OCI-LY3 (cell line): ENCODE results near the gene AMBRA1.

ENCODE experiments used
- H2AFZ ChIP-seq: fragments of 200-600, 300-600 bp; shearing (Covaris generic); 2 replicates; pipeline ENCODE4 v1.6.0; 2014; ENCODE audit warnings: antibody characterized with exemption, low read depth, low read length
- H3K27ac ChIP-seq: fragments of 200-600, 300-600 bp; sonication (generic); 2 replicates; pipeline ENCODE4 v1.5.1; 2014; ENCODE audit warnings: mild to moderate bottlenecking, low read length, moderate library complexity, mixed read lengths
- H3K27me3 ChIP-seq: fragments of 200-600, 300-600 bp; sonication (generic); 2 replicates; pipeline ENCODE4 v1.6.1; 2014; ENCODE audit warnings: low read depth, low read length, mixed read lengths
- H3K36me3 ChIP-seq: fragments of 200-600, 300-600 bp; sonication (generic); replicated peaks from 2 replicates; pipeline ENCODE3; 2014; ENCODE audit warnings: low read depth, low read length, mixed read lengths
- H3K4me1 ChIP-seq: fragments of 300-600, 200-600 bp; sonication (generic); 2 replicates; pipeline ENCODE4 v1.6.1; 2014; ENCODE audit warnings: low read length, mixed read lengths
- H3K4me2 ChIP-seq: fragments of 200-600, 300-600 bp; sonication (generic); 2 replicates; pipeline ENCODE4 v1.6.1; 2014; ENCODE audit warnings: low read length, mixed read lengths
- H3K4me3 ChIP-seq: fragments of 300-600, 200-600 bp; sonication (generic); 2 replicates; pipeline ENCODE4 v1.5.1; 2014; ENCODE audit warnings: antibody characterized with exemption, mild to moderate bottlenecking, low read length, moderate library complexity
- H3K79me2 ChIP-seq: fragments of 300-600, 200-600 bp; shearing (Covaris generic); 2 replicates; pipeline ENCODE4 v1.6.1; 2014; ENCODE audit warnings: mild to moderate bottlenecking, low read length, mixed read lengths
- H3K9ac ChIP-seq: fragments of 300-600, 200-600 bp; shearing (Covaris generic); 2 replicates; pipeline ENCODE4 v1.6.0; 2014; ENCODE audit warnings: mild to moderate bottlenecking, low read length, moderate library complexity
- H3K9me3 ChIP-seq: fragments of 200-600, 300-600 bp; shearing (Covaris generic); 2 replicates; pipeline ENCODE4 v1.6.1; 2014; ENCODE audit warnings: low read length, mixed read lengths; ENCODE audit not compliant: insufficient read depth
- H4K20me1 ChIP-seq: fragments of 200-600, 300-600 bp; sonication (generic); 2 replicates; pipeline ENCODE4 v1.6.1; 2016; ENCODE audit warnings: low read length, mixed read lengths; ENCODE audit not compliant: insufficient read depth
- EZH2phosphoT487 ChIP-seq: fragments of 200-600 bp; shearing (Covaris generic); IDR thresholded peaks from 2 replicates; pipeline ENCODE4 v1.6.1; 2018; ENCODE audit warnings: antibody characterized with exemption, mixed run types, low read depth
- TF ChIP-seq, protein P1 (sequence below): fragments of 200-600, 300-600 bp; sonication (generic); IDR thresholded peaks from 2 replicates; pipeline ENCODE4 v1.5.1; 2014; ENCODE audit warnings: antibody characterized with exemption, low read length, low read depth

Gene AMBRA1

DNA sequence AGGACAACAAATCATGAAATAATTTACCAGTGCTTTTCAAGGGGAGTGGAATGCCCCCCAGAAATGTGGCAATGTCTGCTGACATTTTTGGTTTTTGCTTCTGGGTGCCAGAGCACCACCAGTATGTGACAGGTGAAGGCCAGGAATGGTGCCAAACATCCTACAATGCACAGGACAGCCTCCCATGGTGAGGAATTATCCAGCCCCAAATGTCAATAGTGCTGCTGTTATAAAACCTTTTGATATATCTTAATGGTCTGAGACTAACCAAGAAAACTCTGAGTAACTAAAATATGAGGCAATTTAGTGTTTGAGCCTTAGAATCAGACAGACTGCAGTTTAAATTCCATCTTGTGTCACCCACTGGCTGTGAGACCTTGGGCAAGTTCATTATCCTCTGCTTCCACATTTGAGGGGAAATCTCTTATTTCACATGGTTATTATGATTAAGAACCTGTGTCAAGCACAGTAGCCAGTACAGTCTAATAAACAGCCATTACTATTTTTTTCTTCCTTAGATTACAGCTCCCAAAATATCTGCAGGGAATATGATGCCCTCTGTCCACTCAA is 69.5 kb downstream of the AMBRA1 start:
- Histone ChIP-seq H3K27ac (no peak overlapping the region), H3K4me3 (no peak overlapping the region), H3K27me3 (no peaks in the 10 kb centered on the region), H3K4me1 (peaks cover 6% of the 10 kb centered on the region), H3K9ac (no peak overlapping the region), H3K9me3 (no peaks in the 10 kb centered on the region), H2AFZ (no peak overlapping the region), H4K20me1 (peaks cover 35% of the 10 kb centered on the region), H3K36me3 (peaks cover 7% of the 10 kb centered on the region), H3K79me2 (peaks cover 82% of the 10 kb centered on the region), H3K4me2 (no peak overlapping the region)
- TF ChIP-seq EZH2phosphoT487 = no peak
- TF ChIP-seq, protein P1, sequence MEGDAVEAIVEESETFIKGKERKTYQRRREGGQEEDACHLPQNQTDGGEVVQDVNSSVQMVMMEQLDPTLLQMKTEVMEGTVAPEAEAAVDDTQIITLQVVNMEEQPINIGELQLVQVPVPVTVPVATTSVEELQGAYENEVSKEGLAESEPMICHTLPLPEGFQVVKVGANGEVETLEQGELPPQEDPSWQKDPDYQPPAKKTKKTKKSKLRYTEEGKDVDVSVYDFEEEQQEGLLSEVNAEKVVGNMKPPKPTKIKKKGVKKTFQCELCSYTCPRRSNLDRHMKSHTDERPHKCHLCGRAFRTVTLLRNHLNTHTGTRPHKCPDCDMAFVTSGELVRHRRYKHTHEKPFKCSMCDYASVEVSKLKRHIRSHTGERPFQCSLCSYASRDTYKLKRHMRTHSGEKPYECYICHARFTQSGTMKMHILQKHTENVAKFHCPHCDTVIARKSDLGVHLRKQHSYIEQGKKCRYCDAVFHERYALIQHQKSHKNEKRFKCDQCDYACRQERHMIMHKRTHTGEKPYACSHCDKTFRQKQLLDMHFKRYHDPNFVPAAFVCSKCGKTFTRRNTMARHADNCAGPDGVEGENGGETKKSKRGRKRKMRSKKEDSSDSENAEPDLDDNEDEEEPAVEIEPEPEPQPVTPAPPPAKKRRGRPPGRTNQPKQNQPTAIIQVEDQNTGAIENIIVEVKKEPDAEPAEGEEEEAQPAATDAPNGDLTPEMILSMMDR = no peak

DNA sequence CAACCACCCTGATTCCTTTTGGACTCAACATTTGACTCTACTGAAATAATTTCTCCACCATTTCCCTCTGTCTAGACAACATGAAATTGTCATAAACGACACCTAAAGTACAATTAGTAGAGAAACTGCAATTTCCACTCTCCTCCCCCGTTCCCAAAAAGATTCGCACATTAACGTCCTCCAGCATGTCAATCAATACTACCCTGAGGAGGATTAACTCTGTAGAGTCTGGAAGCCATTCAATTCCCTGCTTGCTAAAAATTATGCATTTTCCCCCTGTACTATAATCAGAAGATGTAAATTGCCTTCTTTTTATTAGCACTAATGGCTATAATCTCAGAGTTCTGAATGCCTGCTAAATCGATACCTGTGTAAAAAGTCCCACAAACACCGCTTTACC is 70.5 kb downstream of the AMBRA1 start:
- H2AFZ ChIP-seq = no peak overlapping the region
- peaks cover 26% of the 10 kb centered on the region for H4K20me1 ChIP-seq
- H3K9me3 ChIP-seq = no peaks in the 10 kb centered on the region
- no peaks in the 10 kb centered on the region for H3K27me3 ChIP-seq
- peaks cover 74% of the 10 kb centered on the region for H3K79me2 ChIP-seq
- no peak overlapping the region for H3K4me3 ChIP-seq
- TF ChIP-seq EZH2phosphoT487 = no peak
- TF ChIP-seq, protein P1 = no peak
- H3K36me3 ChIP-seq = peaks cover 7% of the 10 kb centered on the region
- no peak overlapping the region for H3K4me2 ChIP-seq
- H3K4me1 ChIP-seq = no peaks in the 10 kb centered on the region
- H3K27ac ChIP-seq = no peak overlapping the region
- no peak overlapping the region for H3K9ac ChIP-seq

DNA sequence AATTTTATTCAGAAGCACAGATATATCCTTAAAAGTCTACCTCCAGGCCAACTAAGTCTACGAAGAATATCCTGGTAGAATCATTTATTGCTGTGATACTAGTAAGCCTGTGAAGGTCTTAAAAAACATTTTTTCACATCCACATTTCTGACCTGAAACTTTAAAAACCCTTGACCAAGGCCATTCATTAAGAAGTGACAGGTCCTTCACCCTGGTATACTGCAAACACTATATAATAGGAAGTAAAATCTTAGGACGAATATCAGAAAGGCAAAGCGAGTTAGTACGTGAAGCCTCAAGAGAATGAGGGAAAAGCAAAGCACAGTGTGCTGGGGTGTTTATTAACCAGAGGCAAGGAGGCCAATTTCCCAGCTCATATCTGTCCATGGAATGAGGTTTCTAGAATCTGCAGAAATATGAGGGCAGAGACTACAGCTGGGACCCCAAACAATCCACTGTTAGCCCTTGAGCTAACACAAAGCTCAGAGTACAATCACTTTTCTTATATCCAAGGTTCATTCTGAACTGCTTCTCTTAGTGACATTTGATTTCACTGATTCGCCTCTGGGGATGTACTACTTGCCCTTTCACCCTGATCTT is 71.0 kb downstream of the AMBRA1 start:
- H3K4me2 ChIP-seq = no peak overlapping the region
- no peaks in the 10 kb centered on the region for H3K9me3 ChIP-seq
- H3K27ac ChIP-seq = no peak overlapping the region
- H3K9ac ChIP-seq = no peak overlapping the region
- no peak overlapping the region for H3K4me3 ChIP-seq
- H3K79me2 ChIP-seq = peaks cover 71% of the 10 kb centered on the region
- H2AFZ ChIP-seq = no peak overlapping the region
- peaks cover 23% of the 10 kb centered on the region for H4K20me1 ChIP-seq
- H3K36me3 ChIP-seq = peaks cover 7% of the 10 kb centered on the region
- no peaks in the 10 kb centered on the region for H3K27me3 ChIP-seq
- TF ChIP-seq, protein P1 = no peak
- TF ChIP-seq EZH2phosphoT487 = no peak
- no peaks in the 10 kb centered on the region for H3K4me1 ChIP-seq

DNA sequence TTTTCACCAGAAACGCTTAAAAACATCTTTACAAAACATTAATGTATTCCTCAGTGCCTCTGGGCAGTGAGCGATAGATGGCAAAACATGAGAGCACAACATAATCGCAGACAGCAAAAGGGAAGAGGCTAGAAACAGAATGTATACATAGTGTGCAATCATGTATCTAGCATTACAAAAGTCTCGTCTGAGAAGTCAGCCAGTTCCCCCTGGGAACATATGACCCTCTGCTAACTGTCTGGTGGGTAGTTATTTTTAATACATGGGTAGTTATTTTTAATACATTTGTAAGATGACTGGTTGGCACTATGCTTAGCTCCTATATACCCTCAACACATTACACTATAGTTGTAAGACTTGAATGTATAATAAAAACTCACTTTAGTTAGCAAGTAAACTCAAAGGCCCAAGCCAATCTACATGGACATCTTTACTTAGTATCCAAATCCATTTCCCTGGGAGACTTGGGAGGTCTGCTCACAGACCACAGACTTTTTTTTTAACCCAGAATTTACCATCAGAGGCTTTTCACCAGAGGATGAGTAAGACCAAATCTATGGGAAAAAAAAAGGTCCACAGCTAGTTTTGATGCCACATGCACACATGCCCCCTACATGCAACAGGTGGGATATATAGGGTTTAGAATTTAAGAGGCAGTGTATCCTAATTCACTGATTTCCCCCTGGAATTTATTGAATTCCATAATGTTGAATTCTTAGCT is 71.7 kb downstream of the AMBRA1 start:
- H3K79me2 ChIP-seq = peaks cover 65% of the 10 kb centered on the region

More for the DNA sequence above, 71.7 kb downstream of the AMBRA1 start:
- H3K4me2 ChIP-seq = no peak overlapping the region
- peaks cover 5% of the 10 kb centered on the region for H3K36me3 ChIP-seq
- H3K27ac ChIP-seq = no peak overlapping the region
- no peak overlapping the region for H2AFZ ChIP-seq
- H4K20me1 ChIP-seq = peaks cover 23% of the 10 kb centered on the region
- no peak overlapping the region for H3K4me3 ChIP-seq
- TF ChIP-seq EZH2phosphoT487 = no peak
- TF ChIP-seq, protein P1 = peak; percentile 7; the same call in 1 of the 2 replicates
- H3K4me1 ChIP-seq = no peaks in the 10 kb centered on the region
- H3K9ac ChIP-seq = no peak overlapping the region
- H3K9me3 ChIP-seq = no peaks in the 10 kb centered on the region
- no peaks in the 10 kb centered on the region for H3K27me3 ChIP-seq
